ENCODE data around the gene AP5S1.
"Not testable (repeated sequence)": the region's sequence is repeated elsewhere in the genome, so short reads cannot be mapped to it uniquely, and the experiment has no call there.

Gene AP5S1

DNA sequence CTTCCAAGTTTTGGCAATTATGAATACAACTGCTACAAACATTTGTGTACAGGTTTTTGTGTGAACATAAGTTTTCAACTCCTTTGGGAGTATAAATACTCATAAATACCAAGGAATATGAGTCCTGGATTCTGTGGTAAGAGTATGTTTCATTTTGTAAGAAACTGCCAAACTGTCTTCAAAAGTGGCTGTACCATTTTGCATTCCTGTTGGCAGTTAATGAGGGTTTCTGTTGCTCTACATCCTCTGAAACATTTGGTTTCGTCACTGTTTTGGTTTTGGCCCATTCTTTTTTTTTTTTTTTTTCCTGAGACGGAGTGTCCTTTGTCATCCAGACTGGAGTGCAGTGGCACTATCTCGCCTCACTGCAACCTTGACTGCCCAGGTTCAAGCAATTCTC is 8.5 kb downstream of the AP5S1 start:
- TF ChIP-seq, protein P1, sequence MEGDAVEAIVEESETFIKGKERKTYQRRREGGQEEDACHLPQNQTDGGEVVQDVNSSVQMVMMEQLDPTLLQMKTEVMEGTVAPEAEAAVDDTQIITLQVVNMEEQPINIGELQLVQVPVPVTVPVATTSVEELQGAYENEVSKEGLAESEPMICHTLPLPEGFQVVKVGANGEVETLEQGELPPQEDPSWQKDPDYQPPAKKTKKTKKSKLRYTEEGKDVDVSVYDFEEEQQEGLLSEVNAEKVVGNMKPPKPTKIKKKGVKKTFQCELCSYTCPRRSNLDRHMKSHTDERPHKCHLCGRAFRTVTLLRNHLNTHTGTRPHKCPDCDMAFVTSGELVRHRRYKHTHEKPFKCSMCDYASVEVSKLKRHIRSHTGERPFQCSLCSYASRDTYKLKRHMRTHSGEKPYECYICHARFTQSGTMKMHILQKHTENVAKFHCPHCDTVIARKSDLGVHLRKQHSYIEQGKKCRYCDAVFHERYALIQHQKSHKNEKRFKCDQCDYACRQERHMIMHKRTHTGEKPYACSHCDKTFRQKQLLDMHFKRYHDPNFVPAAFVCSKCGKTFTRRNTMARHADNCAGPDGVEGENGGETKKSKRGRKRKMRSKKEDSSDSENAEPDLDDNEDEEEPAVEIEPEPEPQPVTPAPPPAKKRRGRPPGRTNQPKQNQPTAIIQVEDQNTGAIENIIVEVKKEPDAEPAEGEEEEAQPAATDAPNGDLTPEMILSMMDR (IDR thresholded peaks at IDR 0.05; ENCODE audit: low read depth, low read length): no peak
- Histone ChIP-seq H3K36me3 (peaks cover 5% of the 10 kb centered on the region), H3K9me3 (no peaks in the 10 kb centered on the region), H3K27me3 (no peaks in the 10 kb centered on the region), H3K4me1 (peaks cover 7% of the 10 kb centered on the region), H3K4me3 (ENCODE audit: low read depth, low read length) (no peak overlapping the region)
- DNase-seq: no peak

DNA sequence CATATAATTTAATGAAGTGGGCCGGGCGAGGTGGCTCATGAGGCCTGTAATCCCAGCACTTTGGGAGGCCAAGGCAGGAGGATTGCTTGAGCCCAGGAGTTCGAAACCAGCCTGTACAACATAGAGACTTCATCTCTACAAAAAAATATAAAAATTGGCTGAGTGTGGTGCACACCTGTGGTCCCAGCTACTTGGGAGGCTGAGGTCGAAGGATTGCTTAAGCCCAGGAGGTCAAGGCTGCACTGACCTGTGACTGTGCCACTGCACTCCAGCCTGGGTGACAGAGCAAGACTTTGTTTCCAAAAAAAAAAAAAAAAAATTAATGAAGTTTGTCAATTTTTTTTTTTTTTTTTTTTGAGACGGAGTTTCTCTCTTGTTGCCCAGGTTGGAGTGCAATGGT is 9.5 kb downstream of the AP5S1 start:
- not testable (repeated sequence) for H3K9me3 ChIP-seq; H3K4me1 ChIP-seq; H3K36me3 ChIP-seq; H3K4me3 ChIP-seq (ENCODE audit: low read depth, low read length); H3K27me3 ChIP-seq; DNase-seq

DNA sequence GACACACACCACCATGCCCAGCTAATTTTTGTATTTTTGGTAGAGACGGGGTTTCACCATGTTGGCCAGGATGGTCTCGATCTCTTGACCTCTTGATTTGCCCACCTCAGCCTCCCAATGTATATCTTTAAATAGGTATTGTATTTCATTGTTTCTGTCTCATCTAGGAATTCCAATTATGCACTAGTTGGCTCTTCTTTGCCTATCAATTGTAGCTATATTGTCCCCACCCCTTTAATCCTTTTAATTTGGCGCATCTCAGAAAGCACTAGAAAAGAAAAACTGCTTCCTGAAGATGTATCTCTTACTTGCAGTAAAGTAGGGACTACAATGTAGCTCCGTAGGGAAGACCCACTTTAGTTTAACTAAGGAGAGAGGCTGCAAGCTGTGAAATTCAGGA is 15.8 kb downstream of the AP5S1 start:
- TF ChIP-seq, protein P1 (IDR thresholded peaks at IDR 0.05; ENCODE audit: low read depth, low read length): no peak
- H3K4me3 ChIP-seq (ENCODE audit: low read depth, low read length): no peak overlapping the region
- DNase-seq: no peak
- H3K9me3 ChIP-seq: no peaks in the 10 kb centered on the region
- no peaks in the 10 kb centered on the region for H3K27me3 ChIP-seq
- H3K36me3 ChIP-seq: no peaks in the 10 kb centered on the region
- H3K4me1 ChIP-seq: no peaks in the 10 kb centered on the region

DNA sequence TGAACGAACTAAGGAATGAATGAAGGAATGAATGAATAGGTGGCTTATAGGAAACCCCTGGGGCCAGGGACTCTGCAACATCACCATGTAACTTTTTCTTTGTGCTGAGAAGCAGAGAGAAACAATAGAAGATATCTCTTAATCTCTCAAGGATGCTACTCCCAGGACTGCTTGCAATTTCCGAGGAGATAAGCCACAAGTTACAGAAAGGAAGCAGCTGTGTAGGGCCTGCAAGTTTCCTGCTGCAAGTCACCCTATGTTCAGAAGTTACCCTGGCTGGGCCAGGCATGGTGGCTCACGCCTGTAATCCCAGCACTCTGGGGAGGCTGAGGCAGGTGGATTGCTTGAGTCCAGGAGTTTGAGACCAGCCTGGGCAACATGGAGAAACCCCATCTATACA is 19.0 kb downstream of the AP5S1 start:
- H3K4me3 ChIP-seq (ENCODE audit: low read depth, low read length): no peak overlapping the region
- no peaks in the 10 kb centered on the region for H3K36me3 ChIP-seq
- no peaks in the 10 kb centered on the region for H3K9me3 ChIP-seq
- H3K27me3 ChIP-seq: no peaks in the 10 kb centered on the region
- TF ChIP-seq, protein P1 (IDR thresholded peaks at IDR 0.05; ENCODE audit: low read depth, low read length): no peak
- peaks cover 5% of the 10 kb centered on the region; the same call in 1 of the 2 replicates for H3K4me1 ChIP-seq
- no peak for DNase-seq

DNA sequence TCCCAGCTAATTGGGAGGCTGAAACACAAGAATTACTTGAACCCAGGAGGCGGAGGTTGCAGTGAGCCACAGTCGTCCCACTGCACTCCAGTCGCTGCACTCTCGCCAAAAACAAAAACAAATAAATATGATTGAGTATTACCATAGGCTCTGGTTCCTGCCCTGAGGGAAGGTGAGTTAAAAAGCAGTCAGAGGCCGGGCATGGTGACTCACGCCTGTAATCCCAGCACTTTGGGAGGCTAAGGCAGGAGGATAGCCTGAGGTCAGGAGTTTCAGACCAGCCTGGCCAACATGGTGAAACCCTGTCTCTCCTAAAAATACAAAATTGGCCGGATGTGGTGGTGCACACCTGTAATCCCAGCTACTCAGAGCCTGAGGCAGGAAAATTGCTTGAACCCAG is 19.9 kb downstream of the AP5S1 start:
- not testable (repeated sequence) for H3K4me3 ChIP-seq (ENCODE audit: low read depth, low read length); DNase-seq; H3K36me3 ChIP-seq; H3K27me3 ChIP-seq; H3K4me1 ChIP-seq; H3K9me3 ChIP-seq

DNA sequence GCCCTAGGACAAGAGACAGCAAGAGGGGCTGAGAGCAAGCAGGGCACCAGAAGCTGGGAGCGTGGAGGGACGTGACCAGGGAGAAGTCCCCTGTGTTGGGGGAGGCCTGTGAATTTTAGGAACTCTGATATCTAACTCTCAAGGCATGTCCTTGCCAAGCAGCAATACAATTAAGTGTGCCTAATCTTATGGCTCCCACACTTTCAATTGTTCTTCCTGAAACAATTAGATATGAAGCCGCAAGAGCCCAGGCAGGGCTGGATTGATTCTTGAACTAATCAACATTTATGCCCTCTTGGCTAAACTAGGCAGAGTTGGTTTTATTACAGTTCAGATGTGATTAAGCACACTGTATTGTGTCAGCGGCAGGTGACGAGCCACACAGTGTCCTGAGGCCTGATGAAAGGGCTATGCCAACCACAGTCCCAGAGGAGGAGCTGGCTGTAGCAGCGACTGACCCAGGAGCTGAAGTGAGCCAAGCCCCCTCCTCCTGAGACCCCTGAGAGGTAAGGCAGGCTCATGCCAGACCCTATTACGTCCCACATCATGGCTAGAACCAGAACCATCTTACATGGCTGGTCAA is 22.1 kb downstream of the AP5S1 start:
- Histone ChIP-seq H3K9me3 (no peaks in the 10 kb centered on the region), H3K36me3 (no peaks in the 10 kb centered on the region), H3K4me3 (ENCODE audit: low read depth, low read length) (no peak overlapping the region), H3K27me3 (no peaks in the 10 kb centered on the region), H3K4me1 (peaks cover 5% of the 10 kb centered on the region; the same call in 1 of the 2 replicates)
- TF ChIP-seq, protein P1 (IDR thresholded peaks at IDR 0.05; ENCODE audit: low read depth, low read length): no peak
- no peak for DNase-seq

DNA sequence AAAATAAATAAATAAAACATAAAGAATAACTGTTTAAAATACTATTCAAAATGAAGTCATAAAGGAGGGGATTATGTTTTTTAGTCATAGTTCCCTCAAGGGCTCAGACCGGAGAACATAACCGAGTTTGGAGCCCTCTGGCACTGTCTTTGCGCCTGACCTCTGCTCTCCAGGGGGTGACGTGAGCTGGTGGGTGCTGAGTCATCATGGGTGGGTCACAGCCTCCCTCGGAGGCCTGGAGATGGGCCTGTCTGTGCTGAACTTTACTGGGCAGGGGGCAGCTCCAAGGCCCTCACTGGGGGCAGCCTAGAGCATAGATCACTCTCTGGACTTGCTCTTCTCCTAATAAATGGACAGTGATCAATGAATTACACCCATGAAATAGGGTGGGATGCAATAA is 23.1 kb downstream of the AP5S1 start:
- no peaks in the 10 kb centered on the region for H3K27me3 ChIP-seq
- DNase-seq: peak; percentile 54
- TF ChIP-seq, protein P1 (IDR thresholded peaks at IDR 0.05; ENCODE audit: low read depth, low read length): no peak
- H3K36me3 ChIP-seq: no peaks in the 10 kb centered on the region
- H3K4me1 ChIP-seq: peaks cover 5% of the 10 kb centered on the region; the same call in 1 of the 2 replicates
- H3K9me3 ChIP-seq: no peaks in the 10 kb centered on the region
- no peak overlapping the region for H3K4me3 ChIP-seq (ENCODE audit: low read depth, low read length)

DNA sequence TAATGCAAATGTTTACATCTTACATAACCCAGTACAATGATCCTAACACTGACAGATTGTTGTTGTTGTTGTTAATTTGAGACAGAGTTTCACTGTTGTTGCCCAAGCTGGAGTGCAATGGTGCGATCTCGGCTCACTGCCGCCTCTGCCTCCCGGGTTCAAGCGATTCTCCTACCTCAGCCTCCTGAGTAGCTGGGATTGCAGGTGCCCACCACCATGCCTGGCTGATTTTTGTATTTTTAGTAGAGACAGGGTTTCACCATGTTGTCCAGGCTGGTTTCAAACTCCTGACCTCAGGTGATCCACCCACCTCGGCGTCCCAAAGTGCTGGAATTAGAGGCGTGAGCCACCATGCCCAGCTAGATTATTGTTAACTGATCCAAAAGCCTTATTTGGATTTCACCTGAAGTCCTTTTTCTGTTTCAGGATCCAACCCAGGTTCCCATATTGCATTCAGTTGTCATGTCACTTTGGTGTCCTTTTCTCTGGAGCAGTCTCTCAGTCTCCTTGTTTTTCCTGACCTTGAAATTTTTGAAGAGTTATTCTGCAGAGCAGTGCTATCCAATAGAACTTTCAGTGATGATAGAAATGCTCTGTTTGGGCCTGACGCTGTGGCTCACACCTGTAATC is 23.8 kb downstream of the AP5S1 start:
- H3K27me3 ChIP-seq; DNase-seq; H3K4me1 ChIP-seq; H3K36me3 ChIP-seq; H3K9me3 ChIP-seq; H3K4me3 ChIP-seq (ENCODE audit: low read depth, low read length): not testable (repeated sequence)

Measured in BE2C (cell line).